Activated naive CD4-positive, alpha-beta T cell treated with anti-CD3 and anti-CD28 coated beads, Interleukin-2, amount 50 U/mL, for 72 hours (primary cell): ENCODE measurements around the gene CHST14. TPM values are rescaled to one million over a fixed set of nuclear protein-coding genes. Genes with fewer than 3 reads are reported as not detected.

Experiments used
- ATAC-seq, 2 donors: fragments of 150-1000 bp; cut with Tn5 transposase; 2 replicates each; pipeline ENCODE4 v1.10.0; 2021; ENCODE audit warnings: mild to moderate bottlenecking in 2 of 2, moderate library complexity in 2 of 2
- DNase-seq, 2 donors: peaks; one replicate each; pipeline ENCODE4 v3.0.0; 2021 to 2022; ENCODE audit warnings: low spot score in 2 of 2
- H3K27ac Mint-ChIP-seq, 2 donors: one replicate each; pipeline ENCODE4 v1.8.0; 2022; ENCODE audit warnings: mild to moderate bottlenecking in 2 of 2, mixed read lengths in 2 of 2
- H3K36me3 Mint-ChIP-seq, 2 donors: one replicate each; pipeline ENCODE4 v1.8.0; 2022; ENCODE audit warnings: mixed read lengths in 2 of 2
- H3K9me3 Mint-ChIP-seq, 2 donors: one replicate each; pipeline ENCODE4 v1.8.0; 2022; ENCODE audit warnings: mixed read lengths in 2 of 2
- total RNA-seq, 2 donors: library from RNA; stranded (reverse); gene quantifications; one replicate each; pipeline ENCODE4 v1.2.3, GENCODE V29; 2022

Gene CHST14
- total RNA-seq, 2 donors from 2014 or later = 1.6 to 6.7 TPM

- DNase-seq = peak; percentile 18 to 83
- H3K36me3 Mint-ChIP-seq = no peaks in the 10 kb centered on the region
- peak overlapping the region in 1 of 2 donors; percentile 57 for H3K27ac Mint-ChIP-seq
- H3K9me3 Mint-ChIP-seq = no peaks in the 10 kb centered on the region
- peak; percentile 47 to 71 for ATAC-seq
These were observed 472 bp downstream of the CHST14 start for GRCh38 chr15:40471105-40471807.

- DNase-seq (peak in 1 of 2 donors; percentile 17), ATAC-seq (peak; percentile 14 to 53)
- H3K27ac Mint-ChIP-seq = peak overlapping the region in 1 of 2 donors; percentile 57
- no peaks in the 10 kb centered on the region for H3K9me3 Mint-ChIP-seq
- H3K36me3 Mint-ChIP-seq = no peaks in the 10 kb centered on the region
These were observed 995 bp downstream of the CHST14 start for GRCh38 chr15:40471808-40472150.

- H3K36me3 Mint-ChIP-seq = no peaks in the 10 kb centered on the region
- DNase-seq (no peak), ATAC-seq (no peak)
- H3K27ac Mint-ChIP-seq = no peak overlapping the region
- H3K9me3 Mint-ChIP-seq = no peaks in the 10 kb centered on the region
These were observed 1.5 kb downstream of the CHST14 start for GRCh38 chr15:40472171-40472727.

- H3K27ac Mint-ChIP-seq = no peak overlapping the region
- no peak for DNase-seq
- no peaks in the 10 kb centered on the region for H3K36me3 Mint-ChIP-seq
- H3K9me3 Mint-ChIP-seq = no peaks in the 10 kb centered on the region
- no peak for ATAC-seq
These were observed 3.8 kb downstream of the CHST14 start for GRCh38 chr15:40474581-40474980.

GRCh38 chr15:40477642-40478327 is 7.0 kb downstream of the CHST14 start:
- Mint-ChIP-seq H3K9me3 (no peaks in the 10 kb centered on the region), H3K36me3 (no peaks in the 10 kb centered on the region), H3K27ac (peak overlapping the region in 1 of 2 donors; percentile 50)
- no peak for ATAC-seq
- no peak for DNase-seq

GRCh38 chr15:40479024-40479423 is 8.2 kb downstream of the CHST14 start:
- no peak overlapping the region for H3K27ac Mint-ChIP-seq
- ATAC-seq (no peak), DNase-seq (no peak)
- no peaks in the 10 kb centered on the region for H3K36me3 Mint-ChIP-seq
- no peaks in the 10 kb centered on the region for H3K9me3 Mint-ChIP-seq

GRCh38 chr15:40481341-40482074 is 10.7 kb downstream of the CHST14 start:
- H3K36me3 Mint-ChIP-seq = no peaks in the 10 kb centered on the region
- ATAC-seq (no peak), DNase-seq (no peak)
- H3K27ac Mint-ChIP-seq = no peak overlapping the region
- no peaks in the 10 kb centered on the region for H3K9me3 Mint-ChIP-seq

- Mint-ChIP-seq H3K27ac (no peak overlapping the region), H3K36me3 (no peaks in the 10 kb centered on the region), H3K9me3 (no peaks in the 10 kb centered on the region)
- DNase-seq = no peak
- no peak for ATAC-seq
These were observed 13.1 kb downstream of the CHST14 start for GRCh38 chr15:40483919-40484318.

- no peak for DNase-seq
- H3K36me3 Mint-ChIP-seq = no peaks in the 10 kb centered on the region
- H3K27ac Mint-ChIP-seq = no peak overlapping the region
- no peaks in the 10 kb centered on the region for H3K9me3 Mint-ChIP-seq
- ATAC-seq = no peak
These were observed 15.4 kb downstream of the CHST14 start for GRCh38 chr15:40486066-40486770.

GRCh38 chr15:40487816-40488682 is 17.3 kb downstream of the CHST14 start:
- Mint-ChIP-seq H3K36me3 (no peaks in the 10 kb centered on the region), H3K27ac (no peak overlapping the region), H3K9me3 (no peaks in the 10 kb centered on the region)
- DNase-seq (no peak), ATAC-seq (no peak)

GRCh38 chr15:40489274-40490175 is 18.7 kb downstream of the CHST14 start:
- ATAC-seq (no peak), DNase-seq (no peak)
- Mint-ChIP-seq H3K9me3 (no peaks in the 10 kb centered on the region), H3K27ac (no peak overlapping the region), H3K36me3 (no peaks in the 10 kb centered on the region)

GRCh38 chr15:40493089-40493840 is 22.5 kb downstream of the CHST14 start:
- Mint-ChIP-seq H3K9me3 (no peaks in the 10 kb centered on the region), H3K36me3 (no peaks in the 10 kb centered on the region), H3K27ac (peak overlapping the region; percentile 45 to 65)
- ATAC-seq (peak; percentile 96 to 97), DNase-seq (peak; percentile 64 to 77)

- ATAC-seq (no peak), DNase-seq (no peak)
- Mint-ChIP-seq H3K36me3 (no peaks in the 10 kb centered on the region), H3K9me3 (no peaks in the 10 kb centered on the region), H3K27ac (peak overlapping the region in 1 of 2 donors; percentile 0)
These were observed 24.7 kb downstream of the CHST14 start for GRCh38 chr15:40495516-40495915.

- DNase-seq (no peak), ATAC-seq (no peak)
- H3K9me3 Mint-ChIP-seq = no peaks in the 10 kb centered on the region
- H3K36me3 Mint-ChIP-seq = no peaks in the 10 kb centered on the region
- no peak overlapping the region for H3K27ac Mint-ChIP-seq
These were observed 27.6 kb downstream of the CHST14 start for GRCh38 chr15:40498418-40498817.
